Measurements from ENCODE around the gene EXD3.
"Not testable (repeated sequence)": the region's sequence is repeated elsewhere in the genome, so short reads cannot be mapped to it uniquely, and the experiment has no call there.

- TF ChIP-seq POLR2AphosphoS5, CTCF (IDR thresholded peaks at IDR 0.05): not testable (repeated sequence)
Measured at GRCh38 chr9:137410236-137410890, 12.6 kb downstream of the EXD3 start.

All from sigmoid colon (tissue), 4 donors.